Fibroblast of lung (primary cell): ENCODE data around the gene GLA.

ENCODE experiments used
- CTCF ChIP-seq, 2 donors: IDR thresholded peaks in 1 of 2; conservative IDR thresholded peaks in 1 of 2; 1 replicate in 1 of 2; 2 replicates in 1 of 2; pipeline ENCODE4 v1.5.1; 2011 to 2012; ENCODE audit warnings: low read length in 2 of 2, control low read depth in 1 of 2, inconsistent platforms in 1 of 2, low read depth in 1 of 2, mild to moderate bottlenecking in 1 of 2
- EZH2 ChIP-seq: IDR thresholded peaks from 2 replicates; pipeline ENCODE4 v1.5.1; 2012; ENCODE audit warnings: low read length, control low read depth, mild to moderate bottlenecking; ENCODE audit errors: missing control alignments

- TF ChIP-seq CTCF (conservative IDR thresholded peaks at IDR 0.05 in 1 of 2, IDR thresholded peaks at IDR 0.05 in 1 of 2; ENCODE audit: low read depth in 1 of 2, low read length in 2 of 2) (no peak), EZH2 (no peak)
Measured at GRCh38 chrX:101386542-101386885, 21.2 kb downstream of the GLA start.
